Measurements from ENCODE around the gene LETM1. TPM values are rescaled to one million over a fixed set of nuclear protein-coding genes. Genes with fewer than 3 reads are reported as not detected.

The LETM1 gene
- total RNA-seq, 1 experiment from 2014 or later, result 67.3 TPM

DNA sequence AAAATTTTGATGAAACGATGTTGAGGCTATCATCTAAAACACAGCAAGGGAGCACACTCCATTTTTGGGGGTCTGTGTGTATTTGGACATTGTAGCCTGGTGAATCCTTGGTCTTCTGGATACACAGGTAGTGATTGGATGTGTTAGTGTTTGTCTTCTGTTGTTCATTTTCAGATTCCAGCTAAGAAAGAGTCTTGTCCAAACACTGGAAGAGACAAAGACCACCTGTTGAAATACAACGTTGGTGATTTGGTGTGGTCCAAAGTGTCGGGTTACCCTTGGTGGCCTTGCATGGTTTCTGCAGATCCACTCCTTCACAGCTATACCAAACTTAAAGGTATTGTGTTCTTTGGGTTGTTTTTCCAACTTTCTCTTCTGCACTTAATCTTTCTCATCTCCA lies 48.1 kb upstream of the LETM1 start (continued):
- TF ChIP-seq, protein P1, sequence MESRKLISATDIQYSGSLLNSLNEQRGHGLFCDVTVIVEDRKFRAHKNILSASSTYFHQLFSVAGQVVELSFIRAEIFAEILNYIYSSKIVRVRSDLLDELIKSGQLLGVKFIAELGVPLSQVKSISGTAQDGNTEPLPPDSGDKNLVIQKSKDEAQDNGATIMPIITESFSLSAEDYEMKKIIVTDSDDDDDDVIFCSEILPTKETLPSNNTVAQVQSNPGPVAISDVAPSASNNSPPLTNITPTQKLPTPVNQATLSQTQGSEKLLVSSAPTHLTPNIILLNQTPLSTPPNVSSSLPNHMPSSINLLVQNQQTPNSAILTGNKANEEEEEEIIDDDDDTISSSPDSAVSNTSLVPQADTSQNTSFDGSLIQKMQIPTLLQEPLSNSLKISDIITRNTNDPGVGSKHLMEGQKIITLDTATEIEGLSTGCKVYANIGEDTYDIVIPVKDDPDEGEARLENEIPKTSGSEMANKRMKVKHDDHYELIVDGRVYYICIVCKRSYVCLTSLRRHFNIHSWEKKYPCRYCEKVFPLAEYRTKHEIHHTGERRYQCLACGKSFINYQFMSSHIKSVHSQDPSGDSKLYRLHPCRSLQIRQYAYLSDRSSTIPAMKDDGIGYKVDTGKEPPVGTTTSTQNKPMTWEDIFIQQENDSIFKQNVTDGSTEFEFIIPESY (IDR thresholded peaks at IDR 0.05; ENCODE audit: extremely low read depth, insufficient replicate concordance, low read length), result no peak
- TF ChIP-seq, protein P2, sequence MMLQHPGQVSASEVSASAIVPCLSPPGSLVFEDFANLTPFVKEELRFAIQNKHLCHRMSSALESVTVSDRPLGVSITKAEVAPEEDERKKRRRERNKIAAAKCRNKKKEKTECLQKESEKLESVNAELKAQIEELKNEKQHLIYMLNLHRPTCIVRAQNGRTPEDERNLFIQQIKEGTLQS (IDR thresholded peaks at IDR 0.05), result no peak
- TF ChIP-seq SP1 (IDR thresholded peaks at IDR 0.05; ENCODE audit: low read depth) (no peak), POLR2A (IDR thresholded peaks at IDR 0.05; ENCODE audit: borderline replicate concordance, extremely low read depth, insufficient read depth, insufficient read length) (no peak), YY1 (IDR thresholded peaks at IDR 0.05; ENCODE audit: extremely low read depth, insufficient replicate concordance, low read depth, low read length) (no peak), POLR2AphosphoS5 (IDR thresholded peaks at IDR 0.05; ENCODE audit: low read depth, low read length) (no peak), FOSL1 (IDR thresholded peaks at IDR 0.05; ENCODE audit: low read depth) (no peak), MAX (IDR thresholded peaks at IDR 0.05) (no peak)

GRCh38 chr4:1903035-1903434 lies 47.1 kb upstream of the LETM1 start:
- Histone ChIP-seq H3K4me2 (ENCODE audit: low read length) (no peak overlapping the region), H3K9me2 (ENCODE audit: insufficient read depth) (no peaks in the 10 kb centered on the region), H3K27me3 (ENCODE audit: insufficient read depth, low read length) (no peaks in the 10 kb centered on the region), H2AFZ (ENCODE audit: low read depth, low read length, poor library complexity, severe bottlenecking) (no peak overlapping the region), H4K20me1 (ENCODE audit: insufficient read depth) (peaks cover 23% of the 10 kb centered on the region), H3K9me3 (ENCODE audit: control insufficient read depth in 1 of 2, insufficient read depth in 1 of 2, low read depth in 1 of 2, low read length in 2 of 2) (no peaks in the 10 kb centered on the region), H3K9ac (ENCODE audit: low read length) (no peak overlapping the region), H3K79me2 (ENCODE audit: insufficient read depth, low read length) (peaks cover 97% of the 10 kb centered on the region), H3K4me3 (replicated peaks in 1 of 2; ENCODE audit: low read depth in 1 of 2, low read length in 2 of 2) (no peak overlapping the region), H3K27ac (ENCODE audit: low read depth, low read length) (no peak overlapping the region), H3K4me1 (ENCODE audit: control insufficient read depth in 1 of 2, insufficient read depth in 2 of 2, low read length in 2 of 2) (peaks cover 0 to 12% of the 10 kb centered on the region in 2 experiments; a peak in 2 of 4 replicates), H3K36me3 (ENCODE audit: control insufficient read depth in 1 of 2, insufficient read depth in 2 of 2, low read length in 2 of 2) (peaks cover 14 to 54% of the 10 kb centered on the region in 2 experiments)
- RAD21 ChIA-PET (ENCODE audit: low non-redundant PET in 1 of 2, low total read pairs in 2 of 2, uncharacterized antibody in 2 of 2, unreplicated experiment in 2 of 2), result no interaction called here
- intact Hi-C loops (cut with micrococcal nuclease), result no loop called here
- CTCF ChIA-PET, result no interaction called here
- BruUV-seq (replicated peaks), result no TSS peak
- POLR2A ChIA-PET, result no interaction called here
- ATAC-seq (no peak), DNase-seq (ENCODE audit: low read depth, low spot score) (no peak)
- no peak for TF ChIP-seq YY1 (IDR thresholded peaks at IDR 0.05; ENCODE audit: extremely low read depth, insufficient replicate concordance, low read depth, low read length)
- TF ChIP-seq SP1 (IDR thresholded peaks at IDR 0.05; ENCODE audit: low read depth), result no peak
- no peak for TF ChIP-seq ELF1 (IDR thresholded peaks at IDR 0.05; ENCODE audit: borderline replicate concordance, low read depth)
- no peak for TF ChIP-seq MAX (IDR thresholded peaks at IDR 0.05)
- no peak for TF ChIP-seq ZFX (IDR thresholded peaks at IDR 0.05)
- TF ChIP-seq SRF (IDR thresholded peaks at IDR 0.05; ENCODE audit: low read depth), result no peak
- TF ChIP-seq, protein P2 (IDR thresholded peaks at IDR 0.05), result no peak
- TF ChIP-seq EZH2phosphoT487 (IDR thresholded peaks at IDR 0.05; ENCODE audit: borderline replicate concordance), result no peak
- TF ChIP-seq JUND (IDR thresholded peaks at IDR 0.05), result no peak
